ENCODE results near the gene PRR12.
"Not testable (repeated sequence)": the region's sequence is repeated elsewhere in the genome, so short reads cannot be mapped to it uniquely, and the experiment has no call there.

PRR12 gene

DNA sequence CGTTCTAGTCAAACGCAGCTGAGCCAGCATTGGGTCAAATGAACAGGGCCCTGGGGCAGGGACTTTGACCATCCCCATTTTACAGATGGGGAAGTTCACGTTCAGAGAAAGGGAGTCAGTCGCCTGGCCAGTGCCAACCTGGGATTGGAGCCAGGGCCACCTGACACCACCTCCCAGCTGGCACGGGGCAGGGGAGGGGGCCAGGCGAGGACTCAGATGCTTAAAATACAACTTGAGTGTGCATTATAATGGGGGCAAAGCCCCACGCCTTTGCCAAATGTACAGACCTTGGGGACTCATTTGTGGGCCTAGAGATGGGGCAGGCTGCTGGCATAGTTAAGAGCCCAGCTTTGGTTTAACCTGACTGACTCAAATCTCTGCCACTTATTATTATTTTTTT is 14.6 kb downstream of the PRR12 start:
- DNase-seq (ENCODE audit: extremely low spot score), result no peak
- TF ChIP-seq LEF1 (IDR thresholded peaks at IDR 0.05; ENCODE audit: borderline replicate concordance) (no peak), FOXA1 (IDR thresholded peaks at IDR 0.05) (no peak), ZNF384 (IDR thresholded peaks at IDR 0.05) (no peak), FOXM1 (IDR thresholded peaks at IDR 0.05; ENCODE audit: borderline replicate concordance) (no peak), ELF4 (IDR thresholded peaks at IDR 0.05) (no peak)
- CTCF ChIA-PET, result no interaction called here
- POLR2A ChIA-PET, result interaction anchor here (1.3 kb wide), 1 partner anchor 35 kb away, joined by 3 read pairs; no protein-coding TSS in a partner anchor

DNA sequence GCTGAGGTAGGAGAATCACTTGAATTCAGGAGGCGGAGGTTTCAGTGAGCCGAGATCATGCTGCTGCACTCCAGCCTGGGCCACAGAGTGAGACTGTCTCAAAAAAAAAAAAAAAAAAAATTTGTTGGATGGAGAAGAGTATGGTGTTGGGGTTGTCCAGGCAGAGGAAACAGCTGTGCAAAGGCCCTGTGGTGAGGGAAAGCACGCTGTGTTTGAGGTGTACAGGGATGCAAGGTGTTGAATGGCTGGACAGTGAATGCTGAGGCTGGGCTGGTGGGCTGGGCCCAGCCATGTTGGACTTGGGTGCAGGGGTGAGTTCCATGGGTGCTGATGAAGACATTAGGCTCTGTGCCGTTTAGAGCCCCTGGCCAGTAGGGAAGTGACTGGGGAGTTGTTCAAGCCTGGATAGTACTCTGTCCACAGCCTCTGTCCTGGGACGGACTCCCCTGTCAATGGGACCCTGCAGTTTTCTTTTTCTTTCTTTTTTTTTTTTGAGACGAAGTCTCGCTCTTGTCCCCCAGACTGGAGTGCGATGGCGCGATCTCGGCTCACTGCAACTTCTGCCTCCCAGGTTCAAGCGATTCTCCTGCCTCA is 18.6 kb downstream of the PRR12 start:
- no peak for DNase-seq (ENCODE audit: extremely low spot score)
- TF ChIP-seq FOXA1 (IDR thresholded peaks at IDR 0.05), result no peak
- TF ChIP-seq, protein P1, sequence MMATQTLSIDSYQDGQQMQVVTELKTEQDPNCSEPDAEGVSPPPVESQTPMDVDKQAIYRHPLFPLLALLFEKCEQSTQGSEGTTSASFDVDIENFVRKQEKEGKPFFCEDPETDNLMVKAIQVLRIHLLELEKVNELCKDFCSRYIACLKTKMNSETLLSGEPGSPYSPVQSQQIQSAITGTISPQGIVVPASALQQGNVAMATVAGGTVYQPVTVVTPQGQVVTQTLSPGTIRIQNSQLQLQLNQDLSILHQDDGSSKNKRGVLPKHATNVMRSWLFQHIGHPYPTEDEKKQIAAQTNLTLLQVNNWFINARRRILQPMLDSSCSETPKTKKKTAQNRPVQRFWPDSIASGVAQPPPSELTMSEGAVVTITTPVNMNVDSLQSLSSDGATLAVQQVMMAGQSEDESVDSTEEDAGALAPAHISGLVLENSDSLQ (IDR thresholded peaks at IDR 0.05), result no peak
- no peak for TF ChIP-seq SP1 (IDR thresholded peaks at IDR 0.05)
- TF ChIP-seq BHLHE40 (IDR thresholded peaks at IDR 0.05; ENCODE audit: borderline replicate concordance), result no peak
- no peak for TF ChIP-seq CTBP1 (IDR thresholded peaks at IDR 0.05; ENCODE audit: borderline replicate concordance)
- TF ChIP-seq ELF4 (IDR thresholded peaks at IDR 0.05), result no peak
- no peak for TF ChIP-seq ARNT (IDR thresholded peaks at IDR 0.05)
- ChIA-PET POLR2A (no interaction called here), CTCF (no interaction called here)

DNA sequence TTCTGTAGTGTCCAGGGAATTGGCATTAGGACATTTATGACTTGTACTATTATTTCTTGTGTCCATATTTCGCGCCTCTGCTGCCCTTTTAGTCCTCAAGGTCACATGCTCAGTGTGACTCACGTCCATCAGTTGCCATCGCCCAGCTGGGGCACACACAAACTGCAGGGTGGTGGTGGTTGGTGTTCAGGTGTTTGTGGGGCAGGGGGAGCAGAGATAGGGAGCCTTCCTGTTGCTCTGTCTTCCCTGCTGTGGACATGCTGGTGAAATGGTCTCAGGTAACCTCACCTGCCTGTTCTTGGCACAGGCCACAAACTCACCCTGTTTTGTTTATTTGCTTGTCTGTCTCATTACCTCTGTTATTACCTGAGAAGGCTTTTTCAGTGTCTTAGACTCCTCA is 22.4 kb downstream of the PRR12 start:
- no peak for TF ChIP-seq TARDBP (IDR thresholded peaks at IDR 0.05)
- TF ChIP-seq FOXK2 (IDR thresholded peaks at IDR 0.05), result no peak
- no peak for TF ChIP-seq BHLHE40 (IDR thresholded peaks at IDR 0.05; ENCODE audit: borderline replicate concordance)
- TF ChIP-seq LEF1 (IDR thresholded peaks at IDR 0.05; ENCODE audit: borderline replicate concordance), result no peak
- no peak for TF ChIP-seq ARNT (IDR thresholded peaks at IDR 0.05)
- no peak for TF ChIP-seq SP1 (IDR thresholded peaks at IDR 0.05)
- no peak for TF ChIP-seq HDGF (IDR thresholded peaks at IDR 0.05; ENCODE audit: borderline replicate concordance)
- no peak for TF ChIP-seq L3MBTL2 (conservative IDR thresholded peaks at IDR 0.05)
- no peak for TF ChIP-seq SUZ12 (IDR thresholded peaks at IDR 0.05)
- TF ChIP-seq FOXA1 (IDR thresholded peaks at IDR 0.05), result no peak
- no peak for TF ChIP-seq ELF4 (IDR thresholded peaks at IDR 0.05)
- CTCF ChIA-PET, result no interaction called here
- POLR2A ChIA-PET, result no interaction called here
- DNase-seq (ENCODE audit: extremely low spot score), result no peak

DNA sequence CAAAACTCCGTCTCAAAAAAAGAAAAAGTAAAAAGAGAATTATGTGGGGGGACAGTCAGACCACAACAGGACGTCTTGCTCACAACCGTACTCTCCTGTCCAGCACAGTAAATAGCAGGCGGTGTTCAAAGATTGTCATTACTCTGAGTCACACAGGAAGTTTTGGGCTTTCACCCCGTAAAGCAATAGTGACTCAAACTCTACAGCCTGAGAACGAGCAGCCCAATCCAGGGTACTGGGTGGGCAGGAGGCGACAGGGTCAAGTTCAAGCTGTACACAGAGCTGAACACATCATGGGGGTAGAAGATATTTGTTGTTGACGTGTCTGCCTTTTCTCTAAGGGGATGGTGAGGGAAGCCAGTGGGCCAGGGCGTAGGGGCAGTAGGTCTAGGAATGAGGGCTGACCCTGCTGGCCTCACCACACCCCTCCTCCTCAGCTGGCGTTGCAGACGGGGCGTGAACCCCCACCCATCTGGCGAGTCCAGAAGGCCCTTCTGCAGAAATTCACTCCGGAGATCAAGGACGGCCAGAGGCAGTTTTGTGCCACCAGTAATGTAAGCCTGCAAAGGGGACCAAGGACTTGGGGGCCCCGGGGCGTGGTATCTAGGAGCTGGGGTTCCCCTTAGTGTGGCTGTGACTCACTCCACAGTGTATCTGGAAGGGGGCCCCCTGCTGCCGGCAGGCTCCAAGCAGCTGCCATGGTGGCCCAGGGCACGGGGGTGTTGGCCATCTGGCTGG is 23.3 kb downstream of the PRR12 start:
- ChIA-PET CTCF (no interaction called here), POLR2A (no interaction called here)
- TF ChIP-seq FOXM1 (IDR thresholded peaks at IDR 0.05; ENCODE audit: borderline replicate concordance), result no peak
- no peak for TF ChIP-seq ELF4 (IDR thresholded peaks at IDR 0.05)
- no peak for TF ChIP-seq BHLHE40 (IDR thresholded peaks at IDR 0.05; ENCODE audit: borderline replicate concordance)
- TF ChIP-seq, protein P1 (IDR thresholded peaks at IDR 0.05), result no peak
- DNase-seq (ENCODE audit: extremely low spot score), result no peak

DNA sequence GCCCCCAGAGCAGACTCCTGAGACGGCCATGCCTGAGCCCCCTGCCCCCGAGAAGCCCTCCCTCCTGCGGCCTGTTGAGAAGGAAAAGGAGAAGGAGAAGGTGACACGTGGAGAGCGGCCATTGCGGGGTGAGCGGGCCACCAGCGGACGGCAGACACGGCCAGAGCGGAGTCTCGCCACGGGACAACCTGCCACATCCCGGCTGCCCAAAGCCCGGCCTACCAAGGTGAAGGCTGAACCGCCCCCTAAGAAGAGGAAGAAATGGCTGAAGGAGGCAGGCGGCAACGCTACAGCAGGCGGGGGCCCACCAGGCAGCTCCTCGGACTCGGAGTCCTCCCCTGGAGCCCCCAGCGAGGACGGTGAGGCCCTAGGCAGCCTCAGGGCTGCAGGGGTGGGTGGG is 24.9 kb downstream of the PRR12 start:
- DNase-seq (ENCODE audit: extremely low spot score), result no peak
- CTCF ChIA-PET, result interaction anchor here (0.6 kb wide), 1 partner anchor 322 kb away, joined by 8 read pairs; no protein-coding TSS in a partner anchor
- TF ChIP-seq FOXK2 (IDR thresholded peaks at IDR 0.05), result no peak
- no peak for TF ChIP-seq CTBP1 (IDR thresholded peaks at IDR 0.05; ENCODE audit: borderline replicate concordance)
- TF ChIP-seq TARDBP (IDR thresholded peaks at IDR 0.05), result no peak
- no peak for TF ChIP-seq ARNT (IDR thresholded peaks at IDR 0.05)
- no peak for TF ChIP-seq SP1 (IDR thresholded peaks at IDR 0.05)
- POLR2A ChIA-PET, result no interaction called here

DNA sequence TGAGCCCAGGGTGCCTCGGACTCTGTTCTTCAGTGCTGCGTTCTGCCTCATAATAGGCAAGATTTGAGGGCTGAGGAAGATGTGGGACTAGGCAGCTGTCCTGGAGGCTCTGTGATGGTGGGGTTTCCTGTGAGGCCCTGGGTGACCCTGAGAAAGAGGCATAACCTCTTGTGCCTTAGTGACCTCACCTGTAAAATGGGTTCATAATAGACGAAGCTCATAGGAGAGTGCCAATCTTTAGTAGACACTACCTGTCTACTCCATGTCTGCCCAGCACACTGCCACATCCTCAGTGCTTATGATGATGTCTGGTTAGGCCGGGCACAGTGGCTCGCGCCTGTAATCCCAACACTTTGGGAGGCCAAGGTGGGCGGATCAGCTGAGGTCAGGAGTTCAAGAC is 25.6 kb downstream of the PRR12 start:
- ChIA-PET POLR2A (no interaction called here), CTCF (interaction anchor here (0.6 kb wide), 1 partner anchor 322 kb away, joined by 8 read pairs; no protein-coding TSS in a partner anchor)
- no peak for DNase-seq (ENCODE audit: extremely low spot score)

DNA sequence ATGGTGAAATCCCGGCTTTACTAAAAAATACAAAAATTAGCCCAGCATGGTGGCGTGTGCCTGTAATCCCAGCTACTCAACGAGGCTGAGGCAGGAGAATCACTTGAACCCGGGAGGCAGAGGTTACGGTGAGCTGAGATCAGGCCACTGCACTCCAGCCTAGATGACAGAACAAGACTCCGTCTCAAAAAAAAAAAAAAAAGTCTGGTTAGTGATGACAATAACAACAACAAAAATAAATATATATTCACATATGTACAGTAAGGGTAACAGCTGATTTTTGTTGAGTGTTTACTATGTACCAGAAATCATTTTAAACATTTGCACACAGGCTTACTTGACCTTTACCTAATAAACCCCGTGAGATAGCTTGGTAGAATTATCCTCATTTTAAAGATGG is 26.0 kb downstream of the PRR12 start:
- no peak for DNase-seq (ENCODE audit: extremely low spot score)
- no peak for TF ChIP-seq ELF4 (IDR thresholded peaks at IDR 0.05)
- TF ChIP-seq CTBP1 (IDR thresholded peaks at IDR 0.05; ENCODE audit: borderline replicate concordance), result no peak
- CTCF ChIA-PET, result no interaction called here
- POLR2A ChIA-PET, result no interaction called here

More for the DNA sequence above, 25.6 kb downstream of the PRR12 start:
- TF ChIP-seq L3MBTL2 (conservative IDR thresholded peaks at IDR 0.05), result no peak
- no peak for TF ChIP-seq SP1 (IDR thresholded peaks at IDR 0.05)
- no peak for TF ChIP-seq TARDBP (IDR thresholded peaks at IDR 0.05)

DNA sequence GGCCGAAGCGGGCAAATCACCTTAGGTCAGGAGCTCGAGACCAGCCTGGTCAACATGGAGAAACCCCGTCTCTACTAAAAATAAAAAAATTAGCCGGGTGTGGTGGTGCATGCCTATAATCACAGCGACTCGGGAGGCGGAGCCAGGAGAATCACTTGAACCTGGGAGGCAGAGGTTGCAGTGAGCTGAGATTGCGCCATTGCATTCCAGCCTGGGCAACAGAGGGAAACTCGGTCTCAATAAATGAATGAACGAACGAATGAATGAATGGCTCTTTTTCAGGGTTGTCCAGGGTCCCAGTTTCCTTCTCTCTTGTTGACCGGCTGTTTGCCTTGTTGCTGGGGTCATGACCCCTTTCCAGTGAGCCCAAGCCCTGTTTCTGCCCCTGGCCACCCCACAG is 26.9 kb downstream of the PRR12 start:
- CTCF ChIA-PET; DNase-seq (ENCODE audit: extremely low spot score): not testable (repeated sequence)
- POLR2A ChIA-PET, result interaction anchor here (1.0 to 1.6 kb wide), 2 partner anchors 23 to 38 kb away, joined by 3 read pairs; partner anchors contain the start of gene NOSIP
